ENCODE data around the gene RAD23A. TPM values are rescaled to one million over a fixed set of nuclear protein-coding genes. Genes with fewer than 3 reads are reported as not detected.
"Not testable (repeated sequence)": the region's sequence is repeated elsewhere in the genome, so short reads cannot be mapped to it uniquely, and the experiment has no call there.

RAD23A gene
- total RNA-seq, 1 donor from 2014 or later: 83.1 TPM

- peaks cover 27% of the 10 kb centered on the region for H3K36me3 Mint-ChIP-seq (ENCODE audit: unreplicated experiment)
- no peak for DNase-seq (ENCODE audit: extremely low spot score, unreplicated experiment)
- no peak overlapping the region for H3K4me3 Mint-ChIP-seq (ENCODE audit: unreplicated experiment)
- no peaks in the 10 kb centered on the region for H3K9me3 Mint-ChIP-seq (ENCODE audit: unreplicated experiment)
- H3K4me1 Mint-ChIP-seq (ENCODE audit: unreplicated experiment): peaks cover 39% of the 10 kb centered on the region
- peak overlapping the region; percentile 38 for H3K27ac Mint-ChIP-seq (ENCODE audit: unreplicated experiment)
- no peak for TF ChIP-seq CTCF (IDR thresholded peaks at IDR 0.05)
- H3K27me3 Mint-ChIP-seq (ENCODE audit: unreplicated experiment): no peaks in the 10 kb centered on the region
These were observed 7.6 kb downstream of the RAD23A start for GRCh38 chr19:12953138-12953798.

- peaks cover 23% of the 10 kb centered on the region for H3K36me3 Mint-ChIP-seq (ENCODE audit: unreplicated experiment)
- TF ChIP-seq CTCF (IDR thresholded peaks at IDR 0.05): no peak
These were observed 8.3 kb downstream of the RAD23A start for GRCh38 chr19:12953799-12954611.

GRCh38 chr19:12954612-12954962 is 8.9 kb downstream of the RAD23A start:
- Mint-ChIP-seq H3K4me1 (ENCODE audit: unreplicated experiment) (peaks cover 36% of the 10 kb centered on the region), H3K4me3 (ENCODE audit: unreplicated experiment) (no peak overlapping the region), H3K27me3 (ENCODE audit: unreplicated experiment) (no peaks in the 10 kb centered on the region), H3K36me3 (ENCODE audit: unreplicated experiment) (peaks cover 23% of the 10 kb centered on the region), H3K27ac (ENCODE audit: unreplicated experiment) (peak overlapping the region; percentile 80), H3K9me3 (ENCODE audit: unreplicated experiment) (no peaks in the 10 kb centered on the region)
- TF ChIP-seq CTCF (IDR thresholded peaks at IDR 0.05): no peak
- no peak for DNase-seq (ENCODE audit: extremely low spot score, unreplicated experiment)

More at GRCh38 chr19:12953799-12954611, 8.3 kb downstream of the RAD23A start:
- Mint-ChIP-seq H3K4me1 (ENCODE audit: unreplicated experiment) (peaks cover 36% of the 10 kb centered on the region), H3K27me3 (ENCODE audit: unreplicated experiment) (no peaks in the 10 kb centered on the region), H3K4me3 (ENCODE audit: unreplicated experiment) (no peak overlapping the region), H3K27ac (ENCODE audit: unreplicated experiment) (peak overlapping the region; percentile 80), H3K9me3 (ENCODE audit: unreplicated experiment) (no peaks in the 10 kb centered on the region)
- DNase-seq (ENCODE audit: extremely low spot score, unreplicated experiment): no peak

GRCh38 chr19:12955575-12955974 is 9.9 kb downstream of the RAD23A start:
- H3K27me3 Mint-ChIP-seq (ENCODE audit: unreplicated experiment); DNase-seq (ENCODE audit: extremely low spot score, unreplicated experiment); H3K9me3 Mint-ChIP-seq (ENCODE audit: unreplicated experiment): not testable (repeated sequence)
- Mint-ChIP-seq H3K4me1 (ENCODE audit: unreplicated experiment) (peaks cover 35% of the 10 kb centered on the region), H3K4me3 (ENCODE audit: unreplicated experiment) (peak overlapping the region; percentile 81), H3K27ac (ENCODE audit: unreplicated experiment) (peak overlapping the region; percentile 72), H3K36me3 (ENCODE audit: unreplicated experiment) (peaks cover 18% of the 10 kb centered on the region)

- peaks cover 18% of the 10 kb centered on the region for H3K36me3 Mint-ChIP-seq (ENCODE audit: unreplicated experiment)
- H3K27me3 Mint-ChIP-seq (ENCODE audit: unreplicated experiment): no peaks in the 10 kb centered on the region
- DNase-seq (ENCODE audit: extremely low spot score, unreplicated experiment): no peak
- no peak for TF ChIP-seq CTCF (IDR thresholded peaks at IDR 0.05)
- peak overlapping the region; percentile 81 for H3K4me3 Mint-ChIP-seq (ENCODE audit: unreplicated experiment)
- H3K9me3 Mint-ChIP-seq (ENCODE audit: unreplicated experiment): no peaks in the 10 kb centered on the region
- peak overlapping the region; percentile 72 for H3K27ac Mint-ChIP-seq (ENCODE audit: unreplicated experiment)
- peaks cover 35% of the 10 kb centered on the region for H3K4me1 Mint-ChIP-seq (ENCODE audit: unreplicated experiment)
These were observed 10.3 kb downstream of the RAD23A start for GRCh38 chr19:12955996-12956395.

All from osteocyte (in vitro differentiated cells).